H1 (cell line): Measurements from ENCODE around the gene PRR23B. TPM values are rescaled to one million over a fixed set of nuclear protein-coding genes. Genes with fewer than 3 reads are reported as not detected.

Experiments used
- CTCF ChIA-PET: fragments of 300-600 bp; sonication (Branson Sonifier 250); formaldehyde crosslinking; loops from one replicate; lab custom pipeline; 2021; ENCODE audit not compliant: partially characterized antibody; lab: Charles Lee
- POLR2A ChIA-PET: fragments of 300-600 bp; sonication (Branson Sonifier 250); formaldehyde crosslinking; loops from one replicate; lab custom pipeline; 2021; ENCODE audit warnings: inconsistent platforms; ENCODE audit not compliant: partially characterized antibody; lab: Charles Lee
- DNase-seq, 2 experiments: peaks; one replicate each; pipeline versions ENCODE4 v3.0.0 to v3.0.0-alpha.2; 2010 to 2022; ENCODE audit warnings: low spot score in 2 of 2, low read depth in 1 of 2, mixed read lengths in 1 of 2
- FAIRE-seq: peaks from 2 replicates; lab custom pipeline; 2011; peaks lifted over from hg19 to GRCh38; lab: Jason Lieb, UNC
- H2AFZ ChIP-seq: 2 replicates; pipeline ENCODE4 v1.8.1; 2012; ENCODE audit warnings: low read length, inconsistent platforms
- H2AK5ac ChIP-seq: 2 replicates; pipeline ENCODE4 v1.6.1; 2013; ENCODE audit warnings: low read depth, low read length
- H2BK120ac ChIP-seq: replicated peaks from 2 replicates; pipeline ENCODE3; 2013; ENCODE audit warnings: low read depth, low read length, inconsistent platforms
- H2BK12ac ChIP-seq: 2 replicates; pipeline ENCODE4 v1.6.1; 2013; ENCODE audit warnings: low read depth, low read length
- H2BK15ac ChIP-seq: 2 replicates; pipeline ENCODE4 v1.6.1; 2013; ENCODE audit warnings: low read length
- H2BK20ac ChIP-seq: 2 replicates; pipeline ENCODE4 v1.6.1; 2013; ENCODE audit warnings: low read length
- H2BK5ac ChIP-seq: 2 replicates; pipeline ENCODE4 v1.6.1; 2013; ENCODE audit warnings: low read depth, low read length
- H3K14ac ChIP-seq: 2 replicates; pipeline ENCODE4 v1.6.1; 2013; ENCODE audit warnings: inconsistent platforms; ENCODE audit not compliant: insufficient read length
- H3K18ac ChIP-seq: 2 replicates; pipeline ENCODE4 v1.6.1; 2013; ENCODE audit warnings: low read length; ENCODE audit errors: extremely low read depth
- H3K23ac ChIP-seq: 2 replicates; pipeline ENCODE4 v1.6.1; 2013; ENCODE audit warnings: inconsistent platforms; ENCODE audit not compliant: insufficient read length
- H3K23me2 ChIP-seq: 2 replicates; pipeline ENCODE4 v1.6.1; 2013; ENCODE audit warnings: low read depth, low read length
- H3K27ac ChIP-seq: 2 replicates; pipeline ENCODE4 v1.6.1; 2011; ENCODE audit warnings: low read depth, low read length, inconsistent platforms
- H3K27me3 ChIP-seq, 4 experiments: replicated peaks in 1 of 4; 1 replicate in 1 of 4; 2 replicates in 3 of 4; pipeline versions ENCODE4 v1.6.1 to v1.8.1; 2011 to 2013; ENCODE audit warnings: low read length in 3 of 4, mild to moderate bottlenecking in 3 of 4, inconsistent platforms in 2 of 4, mixed read lengths in 2 of 4, moderate library complexity in 1 of 4; ENCODE audit not compliant: control insufficient read depth in 3 of 4, insufficient read depth in 3 of 4; ENCODE audit errors: extremely low read depth in 1 of 4
- H3K36me3 ChIP-seq, 4 experiments: 2 replicates each; pipeline versions ENCODE4 v1.6.1 to v1.8.1; 2011 to 2013; ENCODE audit warnings: mild to moderate bottlenecking in 4 of 4, low read length in 3 of 4, moderate library complexity in 2 of 4, control low read depth in 1 of 4, inconsistent platforms in 1 of 4; ENCODE audit not compliant: insufficient read depth in 4 of 4, control insufficient read depth in 2 of 4
- H3K4ac ChIP-seq: replicated peaks from 2 replicates; pipeline ENCODE3; 2013; ENCODE audit warnings: low read length, low read depth, mixed read lengths, inconsistent platforms; ENCODE audit not compliant: insufficient read length
- H3K4me1 ChIP-seq, 4 experiments: replicated peaks in 1 of 4; 1 replicate in 1 of 4; 2 replicates in 3 of 4; pipeline versions ENCODE4 v1.6.1 to v1.8.1; 2011 to 2013; ENCODE audit warnings: low read length in 3 of 4, inconsistent platforms in 2 of 4, mixed read lengths in 1 of 4; ENCODE audit not compliant: insufficient read depth in 4 of 4, control insufficient read depth in 3 of 4
- H3K4me2 ChIP-seq, 2 experiments: 2 replicates each; pipeline versions ENCODE4 v1.6.1 to v1.8.1; 2011 to 2013; ENCODE audit warnings: low read depth in 2 of 2, low read length in 2 of 2, control low read depth in 1 of 2, inconsistent platforms in 1 of 2, mild to moderate bottlenecking in 1 of 2; ENCODE audit not compliant: insufficient read depth in 1 of 2
- H3K4me3 ChIP-seq, 4 experiments: fragments of 200-600, 300-600 bp in 1 of 4; sonication (generic), shearing (Covaris generic), sonication (Bioruptor Twin) in 1 of 4; 2 replicates each; pipeline versions ENCODE4 v1.5.1 to v1.8.1; 2011 to 2016; ENCODE audit warnings: low read length in 4 of 4, low read depth in 3 of 4, control low read depth in 2 of 4, inconsistent platforms in 2 of 4, mild to moderate bottlenecking in 2 of 4, mixed read lengths in 1 of 4, moderate library complexity in 1 of 4; ENCODE audit not compliant: insufficient read depth in 2 of 4; ENCODE audit errors: extremely low read depth in 1 of 4
- H3K56ac ChIP-seq: replicated peaks from 2 replicates; pipeline ENCODE3; 2013; ENCODE audit warnings: low read depth, mild to moderate bottlenecking, mixed read lengths, low read length, inconsistent platforms; ENCODE audit not compliant: insufficient read length
- H3K79me1 ChIP-seq: 2 replicates; pipeline ENCODE4 v1.6.1; 2013; ENCODE audit warnings: low read depth, low read length, control low read depth
- H3K79me2 ChIP-seq, 2 experiments: 2 replicates each; pipeline versions ENCODE4 v1.6.1 to v1.8.1; 2012 to 2013; ENCODE audit warnings: low read length in 2 of 2, mild to moderate bottlenecking in 2 of 2, inconsistent platforms in 1 of 2; ENCODE audit not compliant: insufficient read depth in 2 of 2, control insufficient read depth in 1 of 2
- H3K9ac ChIP-seq, 4 experiments: replicated peaks in 1 of 4; 1 replicate in 1 of 4; 2 replicates in 3 of 4; pipeline versions ENCODE4 v1.6.1 to v1.8.1; 2011 to 2013; ENCODE audit warnings: low read depth in 3 of 4, low read length in 3 of 4, control low read depth in 2 of 4, mild to moderate bottlenecking in 2 of 4, moderate library complexity in 2 of 4, inconsistent platforms in 1 of 4; ENCODE audit errors: extremely low read depth in 1 of 4
- H3K9me3 ChIP-seq, 2 experiments: 2 replicates each; pipeline versions ENCODE4 v1.6.1 to v1.8.1; 2012 to 2013; ENCODE audit warnings: mild to moderate bottlenecking in 2 of 2, moderate library complexity in 2 of 2, control low read depth in 1 of 2, inconsistent platforms in 1 of 2, low read depth in 1 of 2, low read length in 1 of 2, mixed read lengths in 1 of 2; ENCODE audit not compliant: insufficient read depth in 2 of 2
- H4K20me1 ChIP-seq, 2 experiments: replicated peaks in 1 of 2; 2 replicates each; pipeline versions ENCODE3 to v1.8.1; 2011 to 2013; ENCODE audit warnings: inconsistent platforms in 2 of 2, low read length in 2 of 2, mild to moderate bottlenecking in 1 of 2; ENCODE audit not compliant: insufficient read depth in 2 of 2, control insufficient read depth in 1 of 2
- H4K5ac ChIP-seq: 2 replicates; pipeline ENCODE4 v1.6.1; 2013; ENCODE audit warnings: low read length, low read depth, mixed read lengths, inconsistent platforms; ENCODE audit not compliant: insufficient read length
- H4K8ac ChIP-seq: 2 replicates; pipeline ENCODE4 v1.8.0; 2013; ENCODE audit warnings: mild to moderate bottlenecking, moderate library complexity, low read length, inconsistent platforms; ENCODE audit not compliant: insufficient read depth; ENCODE audit errors: extremely low read depth
- H4K91ac ChIP-seq: replicated peaks from 2 replicates; pipeline ENCODE3; 2013; ENCODE audit warnings: low read length, mixed read lengths, inconsistent platforms; ENCODE audit not compliant: insufficient read length
- BRCA1 ChIP-seq: IDR thresholded peaks from 2 replicates; pipeline ENCODE4 v1.6.1; 2012; ENCODE audit warnings: low read depth, low read length, improper control_type of control experiment
- CBX5 ChIP-seq: fragments of 300-800, 300-1000 bp; sonication (generic); IDR thresholded peaks from 2 replicates; pipeline ENCODE4 v1.7.1; 2016; ENCODE audit warnings: antibody characterized with exemption, low read length, low read depth
- CBX8 ChIP-seq: fragments of 300-800, 300-1000 bp; sonication (generic); IDR thresholded peaks from 2 replicates; pipeline ENCODE4 v1.7.1; 2016; ENCODE audit warnings: low read depth, low read length, borderline replicate concordance
- CREB1 ChIP-seq: IDR thresholded peaks from 2 replicates; pipeline ENCODE4 v1.6.1; 2012; ENCODE audit warnings: inconsistent platforms
- EZH2 ChIP-seq: fragments of 200-600 bp; sonication (generic); IDR thresholded peaks from 2 replicates; pipeline ENCODE4 v1.7.1; 2012; ENCODE audit warnings: low read depth, mild to moderate bottlenecking, moderate library complexity, low read length, inconsistent platforms; ENCODE audit not compliant: severe bottlenecking
- FOSL1 ChIP-seq: IDR thresholded peaks from 2 replicates; pipeline ENCODE4 v1.6.1; 2011; ENCODE audit warnings: mild to moderate bottlenecking, low read depth, low read length, moderate library complexity; ENCODE audit not compliant: insufficient read depth
- GTF2F1 ChIP-seq: IDR thresholded peaks from 2 replicates; pipeline ENCODE4 v1.6.1; 2012; ENCODE audit warnings: low read depth, low read length, improper control_type of control experiment, borderline replicate concordance
- KDM4A ChIP-seq: IDR thresholded peaks from one replicate; pipeline ENCODE4 v1.7.1; 2012; ENCODE audit warnings: low read depth, mild to moderate bottlenecking, moderate library complexity, low read length, inconsistent platforms; ENCODE audit not compliant: severe bottlenecking
- NRF1 ChIP-seq: IDR thresholded peaks from 2 replicates; pipeline ENCODE4 v1.6.1; 2011; ENCODE audit warnings: mild to moderate bottlenecking, low read depth, low read length, improper control_type of control experiment
- POLR2A ChIP-seq, 2 experiments: IDR thresholded peaks; 1 replicate in 1 of 2; 2 replicates in 1 of 2; pipeline ENCODE4 v1.6.1; 2011; ENCODE audit warnings: low read depth in 2 of 2, low read length in 2 of 2, mild to moderate bottlenecking in 2 of 2; ENCODE audit errors: control extremely low read depth in 1 of 2
- SP4 ChIP-seq: IDR thresholded peaks from 2 replicates; pipeline ENCODE4 v1.6.1; 2012; ENCODE audit warnings: low read length, inconsistent platforms
- WGBS, 2 experiments: shearing (Covaris generic) in 1 of 2; methylation state at CpG; one replicate each; pipeline versions ENCODE4 v1.1.6 to v1.1.7; 2013 to 2015; ENCODE audit warnings: low lambda C conversion rate in 2 of 2, mixed read lengths in 2 of 2, inconsistent platforms in 1 of 2, low coverage in 1 of 2, missing lambda C conversion rate in 1 of 2; ENCODE audit not compliant: insufficient replicate concordance in 2 of 2, insufficient coverage in 1 of 2, insufficient read length in 1 of 2; ENCODE audit errors: extremely low coverage in 1 of 2, missing lambda C conversion rate in 1 of 2; 5-methylcytosine and 5-hydroxymethylcytosine counted together
- polyA plus RNA-seq, 7 experiments: library from polyadenylated mRNA; depleted of rRNA in 3 of 7; stranded (reverse) in 5 of 7; unstranded in 2 of 7; fragments of >200 nt in 5 of 7; fragments of 200-250 nt in 2 of 7; gene quantifications; 1 replicate in 5 of 7; 2 replicates in 1 of 7; 4 replicates in 1 of 7; pipeline versions ENCODE4 v1.2.1 to v1.2.3, GENCODE V29; 2011 to 2013; ENCODE audit warnings: missing spikeins in 2 of 7, mixed read lengths in 2 of 7
- total RNA-seq: library from RNA; stranded (reverse); fragmentation: NEBNext Ultra II Directional; extraction: Animal tissue kit (Norgen Biotek cat#: 25700); gene quantifications from 2 replicates; pipeline ENCODE4 v1.2.1, GENCODE V29; 2021
- TF ChIP-seq, protein P1 (sequence below): IDR thresholded peaks from 2 replicates; pipeline ENCODE4 v1.6.1; 2011; ENCODE audit warnings: low read length, improper control_type of control experiment
- TF ChIP-seq, protein P2 (sequence below): IDR thresholded peaks from 2 replicates; pipeline ENCODE4 v1.6.1; 2012; ENCODE audit warnings: low read length, inconsistent platforms

PRR23B gene
- total and polyA plus RNA-seq, 2 of the 8 experiments (the other 6 are each of a cell fraction or from before 2014, with no cell fraction given), result not detected

DNA sequence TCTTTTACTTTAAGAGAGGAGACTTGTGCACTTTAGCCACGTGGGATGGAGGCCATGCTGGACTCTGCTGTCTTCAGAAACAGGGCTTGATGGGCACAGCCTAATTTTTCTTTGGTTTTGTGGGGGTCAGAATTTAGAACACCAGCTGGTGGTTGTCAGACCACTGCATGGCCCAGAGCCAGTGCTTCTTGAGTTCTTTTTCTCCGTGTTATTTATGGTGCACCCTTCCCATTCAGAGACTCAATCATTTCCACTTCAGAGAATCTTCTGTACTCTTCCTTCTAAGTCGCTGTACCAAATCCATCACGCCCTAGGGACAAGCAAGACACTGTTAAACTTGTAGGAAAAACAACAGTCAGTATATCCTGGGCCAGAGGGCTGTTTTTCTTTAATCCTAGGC is 34.8 kb downstream of the PRR23B start:
- Histone ChIP-seq H3K27me3 (no peaks in the 10 kb centered on the region), H2AK5ac (no peak overlapping the region), H3K4me1 (no peaks in the 10 kb centered on the region), H2BK120ac (no peak overlapping the region), H3K4me2 (no peak overlapping the region), H3K9ac (no peak overlapping the region), H3K4ac (no peak overlapping the region), H3K79me2 (no peaks in the 10 kb centered on the region), H3K14ac (no peak overlapping the region), H3K27ac (no peak overlapping the region), H2BK12ac (no peak overlapping the region), H3K36me3 (no peaks in the 10 kb centered on the region), H4K5ac (no peak overlapping the region), H2BK5ac (no peak overlapping the region), H3K79me1 (no peaks in the 10 kb centered on the region), H3K56ac (no peak overlapping the region), H3K23me2 (no peaks in the 10 kb centered on the region), H3K23ac (no peak overlapping the region), H2BK20ac (no peak overlapping the region), H2AFZ (no peak overlapping the region), H4K91ac (no peak overlapping the region), H2BK15ac (no peak overlapping the region), H3K4me3 (no peak overlapping the region), H4K20me1 (no peaks in the 10 kb centered on the region), H4K8ac (no peak overlapping the region), H3K9me3 (no peaks in the 10 kb centered on the region), H3K18ac (no peak overlapping the region)
- 75% methylated on average over 4 of the region's 4 CpGs; no CpG with 5 or more reads in 1 of the 2 experiments for WGBS, 2 experiments
- CTCF ChIA-PET, result interaction anchor here (1.1 kb wide), 1 partner anchor 11 kb away, joined by 3 read pairs; no protein-coding TSS in a partner anchor
- POLR2A ChIA-PET, result no interaction called here
- FAIRE-seq (no peak), DNase-seq (no peak)
- no peak for TF ChIP-seq CBX5
- no peak for TF ChIP-seq POLR2A (IDR thresholded peaks at IDR 0.05; ENCODE audit: control extremely low read depth in 1 of 2, low read depth in 2 of 2, low read length in 2 of 2)
- TF ChIP-seq, protein P1, sequence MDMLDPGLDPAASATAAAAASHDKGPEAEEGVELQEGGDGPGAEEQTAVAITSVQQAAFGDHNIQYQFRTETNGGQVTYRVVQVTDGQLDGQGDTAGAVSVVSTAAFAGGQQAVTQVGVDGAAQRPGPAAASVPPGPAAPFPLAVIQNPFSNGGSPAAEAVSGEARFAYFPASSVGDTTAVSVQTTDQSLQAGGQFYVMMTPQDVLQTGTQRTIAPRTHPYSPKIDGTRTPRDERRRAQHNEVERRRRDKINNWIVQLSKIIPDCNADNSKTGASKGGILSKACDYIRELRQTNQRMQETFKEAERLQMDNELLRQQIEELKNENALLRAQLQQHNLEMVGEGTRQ, result no peak
- TF ChIP-seq GTF2F1, result no peak
- TF ChIP-seq NRF1, result no peak
- TF ChIP-seq BRCA1, result no peak
- no peak for TF ChIP-seq FOSL1
- TF ChIP-seq EZH2, result no peak
- TF ChIP-seq CBX8, result no peak
- no peak for TF ChIP-seq KDM4A
- no peak for TF ChIP-seq SP4
- TF ChIP-seq, protein P2, sequence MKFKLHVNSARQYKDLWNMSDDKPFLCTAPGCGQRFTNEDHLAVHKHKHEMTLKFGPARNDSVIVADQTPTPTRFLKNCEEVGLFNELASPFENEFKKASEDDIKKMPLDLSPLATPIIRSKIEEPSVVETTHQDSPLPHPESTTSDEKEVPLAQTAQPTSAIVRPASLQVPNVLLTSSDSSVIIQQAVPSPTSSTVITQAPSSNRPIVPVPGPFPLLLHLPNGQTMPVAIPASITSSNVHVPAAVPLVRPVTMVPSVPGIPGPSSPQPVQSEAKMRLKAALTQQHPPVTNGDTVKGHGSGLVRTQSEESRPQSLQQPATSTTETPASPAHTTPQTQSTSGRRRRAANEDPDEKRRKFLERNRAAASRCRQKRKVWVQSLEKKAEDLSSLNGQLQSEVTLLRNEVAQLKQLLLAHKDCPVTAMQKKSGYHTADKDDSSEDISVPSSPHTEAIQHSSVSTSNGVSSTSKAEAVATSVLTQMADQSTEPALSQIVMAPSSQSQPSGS, result no peak
- TF ChIP-seq CREB1, result no peak
